A673 (cell line): ENCODE measurements around the gene PLCD3. TPM values are rescaled to one million over a fixed set of nuclear protein-coding genes. Genes with fewer than 3 reads are reported as not detected.
A peak's percentile ranks its signal among the peaks of the same experiment; 100 is the strongest.

Experiments used
- BruUV-seq: library from RNA; stranded (reverse); fragments of 400-500 nt; replicated peaks from 2 replicates; lab custom pipeline; 2021; lab: Mats Ljungman, UMichigan
- CTCF ChIA-PET: fragments of 300-600 bp; sonication (Branson Sonifier 250); formaldehyde crosslinking; loops from one replicate; lab custom pipeline; 2022; ENCODE audit warnings: antibody characterized with exemption; lab: Charles Lee
- POLR2A ChIA-PET: fragments of 300-600 bp; sonication (Branson Sonifier 250); formaldehyde crosslinking; loops from one replicate; lab custom pipeline; 2022; ENCODE audit warnings: antibody characterized with exemption; ENCODE audit not compliant: low non-redundant PET; lab: Charles Lee
- DNase-seq: peaks from one replicate; pipeline ENCODE4 v3.0.0-alpha.2; 2015; ENCODE audit warnings: low spot score
- H3K27ac ChIP-seq: fragments of 200-600 bp; sonication (generic); 2 replicates; pipeline ENCODE4 v1.5.1; 2016; ENCODE audit warnings: mixed run types, low read depth, mild to moderate bottlenecking, mixed read lengths, antibody characterized with exemption, low read length; ENCODE audit not compliant: poor library complexity, severe bottlenecking
- H3K27me3 ChIP-seq: fragments of 200-600 bp; sonication (generic); replicated peaks from 2 replicates; pipeline ENCODE4 v1.6.1; 2017; ENCODE audit warnings: mixed run types, low read depth, mild to moderate bottlenecking, mixed read lengths, antibody characterized with exemption, low read length; ENCODE audit not compliant: insufficient read depth, poor library complexity
- H3K36me3 ChIP-seq: fragments of 200-600 bp; sonication (generic); 2 replicates; pipeline ENCODE4 v1.6.1; 2016; ENCODE audit warnings: mixed run types, mild to moderate bottlenecking, mixed read lengths, antibody characterized with exemption, low read length; ENCODE audit not compliant: insufficient read depth, poor library complexity, severe bottlenecking
- H3K4me1 ChIP-seq: fragments of 200-600 bp; sonication (generic); 2 replicates; pipeline ENCODE4 v1.6.1; 2017; ENCODE audit warnings: mixed run types, mild to moderate bottlenecking, mixed read lengths, antibody characterized with exemption, low read length; ENCODE audit not compliant: insufficient read depth, poor library complexity, severe bottlenecking
- H3K4me3 ChIP-seq: fragments of 200-600 bp; sonication (generic); 2 replicates; pipeline ENCODE4 v1.5.1; 2016; ENCODE audit warnings: low read depth, mixed run types, mild to moderate bottlenecking, mixed read lengths, low read length; ENCODE audit not compliant: poor library complexity, severe bottlenecking
- H3K9me3 ChIP-seq: fragments of 200-600 bp; sonication (generic); 2 replicates; pipeline ENCODE4 v1.6.1; 2016; ENCODE audit warnings: mixed run types, low read depth, mild to moderate bottlenecking, mixed read lengths, antibody characterized with exemption, low read length; ENCODE audit not compliant: poor library complexity, severe bottlenecking
- EZH2 ChIP-seq: fragments of 200-600 bp; sonication (generic); IDR thresholded peaks from 2 replicates; pipeline ENCODE4 v1.6.1; 2017; ENCODE audit warnings: borderline replicate concordance, low read depth, mild to moderate bottlenecking, mixed read lengths, antibody characterized with exemption, low read length; ENCODE audit not compliant: poor library complexity, severe bottlenecking
- intact Hi-C: fragments of 100-400 bp; cut with micrococcal nuclease; formaldehyde crosslinking; loops from one replicate; pipeline ENCODE4 v1.10.0; 2022; ENCODE audit not compliant: unreplicated experiment
- total RNA-seq: library from RNA; stranded (reverse); gene quantifications from 2 replicates; pipeline ENCODE4 v1.2.3, GENCODE V29; 2021
- TF ChIP-seq, protein P1 (sequence below): fragments of 300-800, 200-600 bp; sonication (generic); conservative IDR thresholded peaks from 2 replicates; pipeline ENCODE4 v1.5.1; 2017; ENCODE audit warnings: low read depth, mild to moderate bottlenecking, antibody characterized with exemption, low read length, moderate library complexity, mixed read lengths

PLCD3 gene
- total RNA-seq, 1 experiment from 2014 or later, result 12.0 TPM

DNA sequence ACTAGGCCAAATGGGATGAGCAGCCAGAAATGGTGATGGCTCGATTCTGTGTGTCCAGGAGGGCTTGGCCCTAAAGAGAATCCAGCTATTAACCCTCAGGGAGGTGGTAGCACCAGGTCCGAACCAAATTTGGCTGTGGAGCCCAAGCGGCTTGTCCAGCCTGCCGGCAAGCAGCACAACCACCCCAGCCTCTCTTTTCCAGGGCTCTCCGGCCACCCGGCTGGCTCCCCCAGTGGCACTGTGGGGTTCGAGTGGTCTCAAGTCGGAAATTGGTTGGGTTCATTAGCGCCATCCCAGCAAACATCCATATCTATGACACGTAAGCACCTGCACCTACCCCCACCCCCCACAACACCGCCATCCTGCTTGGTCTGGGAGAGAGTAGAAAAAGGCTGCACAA lies 35.4 kb downstream of the PLCD3 start:
- no TSS peak for BruUV-seq
- intact Hi-C loops, result loop anchor here (10.0 kb wide), 1 partner anchor 322 kb away; no protein-coding TSS in a partner anchor
- no peak overlapping the region for H3K27ac ChIP-seq
- H3K36me3 ChIP-seq, result peaks cover 43% of the 10 kb centered on the region
- ChIA-PET POLR2A (no interaction called here), CTCF (no interaction called here)
- no peaks in the 10 kb centered on the region for H3K4me1 ChIP-seq
- no peak for DNase-seq
- H3K4me3 ChIP-seq, result no peak overlapping the region
- TF ChIP-seq EZH2, result no peak
- TF ChIP-seq, protein P1, sequence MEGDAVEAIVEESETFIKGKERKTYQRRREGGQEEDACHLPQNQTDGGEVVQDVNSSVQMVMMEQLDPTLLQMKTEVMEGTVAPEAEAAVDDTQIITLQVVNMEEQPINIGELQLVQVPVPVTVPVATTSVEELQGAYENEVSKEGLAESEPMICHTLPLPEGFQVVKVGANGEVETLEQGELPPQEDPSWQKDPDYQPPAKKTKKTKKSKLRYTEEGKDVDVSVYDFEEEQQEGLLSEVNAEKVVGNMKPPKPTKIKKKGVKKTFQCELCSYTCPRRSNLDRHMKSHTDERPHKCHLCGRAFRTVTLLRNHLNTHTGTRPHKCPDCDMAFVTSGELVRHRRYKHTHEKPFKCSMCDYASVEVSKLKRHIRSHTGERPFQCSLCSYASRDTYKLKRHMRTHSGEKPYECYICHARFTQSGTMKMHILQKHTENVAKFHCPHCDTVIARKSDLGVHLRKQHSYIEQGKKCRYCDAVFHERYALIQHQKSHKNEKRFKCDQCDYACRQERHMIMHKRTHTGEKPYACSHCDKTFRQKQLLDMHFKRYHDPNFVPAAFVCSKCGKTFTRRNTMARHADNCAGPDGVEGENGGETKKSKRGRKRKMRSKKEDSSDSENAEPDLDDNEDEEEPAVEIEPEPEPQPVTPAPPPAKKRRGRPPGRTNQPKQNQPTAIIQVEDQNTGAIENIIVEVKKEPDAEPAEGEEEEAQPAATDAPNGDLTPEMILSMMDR, result no peak
- no peaks in the 10 kb centered on the region for H3K27me3 ChIP-seq
- no peaks in the 10 kb centered on the region for H3K9me3 ChIP-seq

DNA sequence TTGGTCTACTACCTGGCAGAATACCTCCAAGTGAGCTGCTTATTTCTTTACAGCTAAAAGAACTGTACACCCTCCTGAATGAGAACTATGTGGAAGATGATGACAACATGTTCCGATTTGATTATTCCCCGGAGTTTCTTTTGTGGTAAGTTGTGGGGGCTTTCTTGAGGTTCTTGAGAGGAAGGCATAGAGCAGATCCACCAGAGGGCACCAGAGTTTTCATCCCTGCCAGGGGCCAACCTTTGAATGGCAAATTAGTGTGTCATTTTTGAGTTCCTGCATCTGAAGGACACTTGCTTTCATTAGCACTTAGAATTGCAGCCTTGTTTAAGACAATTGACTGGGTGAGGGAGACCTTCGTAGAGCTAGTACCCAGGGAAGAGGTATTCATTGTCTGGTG lies 36.2 kb downstream of the PLCD3 start:
- no TSS peak for BruUV-seq
- CTCF ChIA-PET, result no interaction called here

DNA sequence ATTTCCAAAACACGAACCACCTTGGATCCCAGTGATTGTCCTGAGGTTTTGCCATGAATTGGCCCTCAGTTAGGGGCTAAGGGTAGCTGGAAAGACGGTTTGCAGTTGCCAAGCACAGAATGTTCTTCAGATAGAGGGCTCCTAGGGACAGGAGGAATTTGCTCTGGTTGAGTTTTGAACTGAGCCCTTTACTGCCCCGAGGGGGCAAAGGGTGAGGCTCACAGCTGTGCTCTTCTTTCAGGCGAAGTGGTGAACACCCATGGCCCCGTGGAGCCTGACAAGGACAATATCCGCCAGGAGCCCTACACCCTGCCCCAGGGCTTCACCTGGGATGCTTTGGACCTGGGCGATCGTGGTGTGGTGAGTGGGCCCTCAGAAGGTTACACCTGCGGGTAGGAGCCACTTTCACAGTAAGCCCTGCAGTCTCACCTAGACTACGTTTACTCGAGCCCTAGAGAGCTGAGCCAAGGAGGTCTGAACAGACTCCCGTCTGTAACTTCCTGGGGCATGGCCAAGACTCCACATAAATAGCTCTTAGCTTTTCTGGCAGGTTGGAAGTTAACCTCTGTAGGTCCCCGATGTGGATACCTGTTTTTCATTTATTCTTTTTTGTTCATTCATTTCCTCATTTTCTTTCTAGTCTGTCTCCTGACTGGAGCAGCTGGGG lies 38.7 kb downstream of the PLCD3 start:
- DNase-seq, result no peak
- BruUV-seq, result no TSS peak
- Histone ChIP-seq H3K36me3 (peaks cover 38% of the 10 kb centered on the region), H3K4me3 (no peak overlapping the region), H3K27ac (no peak overlapping the region), H3K4me1 (no peaks in the 10 kb centered on the region), H3K9me3 (no peaks in the 10 kb centered on the region), H3K27me3 (no peaks in the 10 kb centered on the region)
- CTCF ChIA-PET, result no interaction called here
- POLR2A ChIA-PET, result no interaction called here
- intact Hi-C loops, result loop anchor here (10.0 kb wide), 1 partner anchor 319 kb away; no protein-coding TSS in a partner anchor
- no peak for TF ChIP-seq EZH2
- TF ChIP-seq, protein P1, result no peak

More for the DNA sequence above, 36.2 kb downstream of the PLCD3 start:
- Histone ChIP-seq H3K36me3 (peaks cover 46% of the 10 kb centered on the region), H3K9me3 (no peaks in the 10 kb centered on the region), H3K27ac (no peak overlapping the region), H3K27me3 (no peaks in the 10 kb centered on the region), H3K4me3 (no peak overlapping the region), H3K4me1 (no peaks in the 10 kb centered on the region)
- intact Hi-C loops, result loop anchor here (10.0 kb wide), 1 partner anchor 321 kb away; no protein-coding TSS in a partner anchor
- no peak for TF ChIP-seq EZH2
- TF ChIP-seq, protein P1, result peak; percentile 52
- POLR2A ChIA-PET, result no interaction called here
- peak; percentile 15 for DNase-seq
